NT2/D1 (cell line): ENCODE measurements around the gene MYRFL.

Source experiments
- DNase-seq: peaks from one replicate; pipeline ENCODE4 v3.0.0-alpha.2; 2011; ENCODE audit warnings: low read depth, low spot score
- H3K27me3 ChIP-seq: 2 replicates; pipeline ENCODE4 v1.6.0; 2011; ENCODE audit warnings: mild to moderate bottlenecking; ENCODE audit not compliant: insufficient read length, insufficient read depth
- H3K36me3 ChIP-seq: 2 replicates; pipeline ENCODE4 v1.6.1; 2011; ENCODE audit warnings: mild to moderate bottlenecking, low read length, mixed read lengths; ENCODE audit not compliant: insufficient read depth, insufficient read length
- H3K4me1 ChIP-seq: 2 replicates; pipeline ENCODE4 v1.5.1; 2011; ENCODE audit not compliant: insufficient read depth, insufficient read length
- H3K4me3 ChIP-seq: 2 replicates; pipeline ENCODE4 v1.5.1; 2011; ENCODE audit warnings: low read depth; ENCODE audit not compliant: insufficient read length
- H3K9ac ChIP-seq: 2 replicates; pipeline ENCODE4 v1.6.0; 2011; ENCODE audit warnings: low read depth; ENCODE audit not compliant: insufficient read length
- H3K9me3 ChIP-seq: 2 replicates; pipeline ENCODE4 v1.5.1; 2011; ENCODE audit warnings: mild to moderate bottlenecking, low read length; ENCODE audit not compliant: insufficient read depth
- SUZ12 ChIP-seq: IDR thresholded peaks from 2 replicates; pipeline ENCODE4 v1.6.1; 2011; ENCODE audit not compliant: insufficient read length, insufficient read depth; ENCODE audit errors: extremely low read depth
- YY1 ChIP-seq: IDR thresholded peaks from 2 replicates; pipeline ENCODE4 v1.6.1; 2011; ENCODE audit not compliant: insufficient read length, insufficient read depth
- ZNF274 ChIP-seq: IDR thresholded peaks from 2 replicates; pipeline ENCODE4 v1.6.1; 2011; ENCODE audit warnings: mild to moderate bottlenecking, low read depth, low read length

Gene MYRFL

GRCh38 chr12:69969011-69969410, 144.0 kb downstream of the MYRFL start:
- no peak overlapping the region for H3K4me3 ChIP-seq
- H3K36me3 ChIP-seq, result no peaks in the 10 kb centered on the region
- no peak for DNase-seq
- no peaks in the 10 kb centered on the region for H3K4me1 ChIP-seq
- H3K27me3 ChIP-seq, result no peaks in the 10 kb centered on the region
- TF ChIP-seq SUZ12 (no peak), ZNF274 (no peak), YY1 (no peak)
- H3K9ac ChIP-seq, result no peak overlapping the region
- H3K9me3 ChIP-seq, result no peaks in the 10 kb centered on the region

- H3K27me3 ChIP-seq, result no peaks in the 10 kb centered on the region
- no peak for DNase-seq
- no peak for TF ChIP-seq ZNF274
- TF ChIP-seq YY1, result no peak
- no peak for TF ChIP-seq SUZ12
Observed at GRCh38 chr12:69972136-69972535, 147.1 kb downstream of the MYRFL start.

DNA sequence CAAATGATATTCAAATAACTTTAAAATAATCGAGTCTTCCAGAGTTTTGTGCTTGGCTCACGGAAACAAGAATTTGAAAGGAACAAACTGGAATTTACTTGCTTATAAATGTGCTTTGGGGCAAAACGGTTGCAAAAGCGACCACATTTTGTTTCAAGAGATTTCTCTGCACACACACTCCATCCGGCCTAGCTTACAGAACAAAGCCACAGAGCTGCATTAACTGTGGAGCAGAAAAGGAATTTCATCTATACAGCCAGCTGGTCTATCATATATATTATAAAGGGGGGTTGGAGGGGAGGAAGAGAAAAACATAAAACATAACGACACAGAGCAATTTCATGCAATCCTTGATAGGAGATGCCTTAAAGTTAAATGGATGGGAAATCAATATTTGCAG, 153.0 kb downstream of the MYRFL start:
- no peak for DNase-seq
- Histone ChIP-seq H3K9me3 (no peaks in the 10 kb centered on the region), H3K9ac (no peak overlapping the region), H3K4me3 (no peak overlapping the region), H3K27me3 (no peaks in the 10 kb centered on the region), H3K4me1 (peaks cover 2% of the 10 kb centered on the region), H3K36me3 (no peaks in the 10 kb centered on the region)
- TF ChIP-seq ZNF274 (no peak), SUZ12 (no peak), YY1 (no peak)

More at GRCh38 chr12:69972136-69972535, 147.1 kb downstream of the MYRFL start:
- no peaks in the 10 kb centered on the region for H3K36me3 ChIP-seq
- H3K9ac ChIP-seq, result no peak overlapping the region
- H3K9me3 ChIP-seq, result no peaks in the 10 kb centered on the region
- H3K4me1 ChIP-seq, result no peaks in the 10 kb centered on the region
- no peak overlapping the region for H3K4me3 ChIP-seq

- no peak overlapping the region for H3K9ac ChIP-seq
- H3K36me3 ChIP-seq, result no peaks in the 10 kb centered on the region
- DNase-seq, result no peak
- H3K27me3 ChIP-seq, result no peaks in the 10 kb centered on the region
- H3K4me1 ChIP-seq, result peaks cover 2% of the 10 kb centered on the region
- no peaks in the 10 kb centered on the region for H3K9me3 ChIP-seq
- H3K4me3 ChIP-seq, result no peak overlapping the region
- no peak for TF ChIP-seq ZNF274
- no peak for TF ChIP-seq YY1
- TF ChIP-seq SUZ12, result no peak
Observed at GRCh38 chr12:69981881-69982475, 157.0 kb downstream of the MYRFL start.

- no peaks in the 10 kb centered on the region for H3K36me3 ChIP-seq
- no peak for DNase-seq
- H3K9ac ChIP-seq, result no peak overlapping the region
- no peaks in the 10 kb centered on the region for H3K27me3 ChIP-seq
- no peak overlapping the region for H3K4me3 ChIP-seq
- no peak for TF ChIP-seq SUZ12
- TF ChIP-seq ZNF274, result no peak
- no peak for TF ChIP-seq YY1
- H3K4me1 ChIP-seq, result no peaks in the 10 kb centered on the region
- no peaks in the 10 kb centered on the region for H3K9me3 ChIP-seq
Observed at GRCh38 chr12:69984241-69984640, 159.2 kb downstream of the MYRFL start.

DNA sequence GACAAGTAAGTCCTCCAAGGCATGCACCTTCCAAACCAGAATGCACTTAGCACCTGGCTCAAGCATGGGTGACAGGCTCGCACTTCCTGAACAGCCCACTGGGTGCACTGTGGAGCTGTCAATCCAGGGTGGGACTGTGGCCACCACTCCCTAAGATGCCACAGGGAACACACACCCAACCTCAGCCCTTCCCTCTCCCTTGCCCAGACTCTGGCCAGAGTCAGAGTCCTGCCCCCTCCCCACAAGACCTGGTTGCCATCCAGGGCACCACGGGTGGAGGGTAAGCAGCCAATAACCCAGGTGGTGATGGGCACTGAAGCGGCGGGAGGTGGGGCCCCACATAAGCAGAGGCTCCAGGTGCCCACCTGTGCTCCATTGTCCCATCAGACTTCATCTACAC, 160.6 kb downstream of the MYRFL start:
- Histone ChIP-seq H3K36me3 (no peaks in the 10 kb centered on the region), H3K27me3 (no peaks in the 10 kb centered on the region), H3K4me3 (no peak overlapping the region), H3K9me3 (no peaks in the 10 kb centered on the region), H3K9ac (no peak overlapping the region), H3K4me1 (no peaks in the 10 kb centered on the region)
- DNase-seq, result peak; percentile 36
- TF ChIP-seq SUZ12, result no peak
- no peak for TF ChIP-seq YY1
- TF ChIP-seq ZNF274, result no peak

DNA sequence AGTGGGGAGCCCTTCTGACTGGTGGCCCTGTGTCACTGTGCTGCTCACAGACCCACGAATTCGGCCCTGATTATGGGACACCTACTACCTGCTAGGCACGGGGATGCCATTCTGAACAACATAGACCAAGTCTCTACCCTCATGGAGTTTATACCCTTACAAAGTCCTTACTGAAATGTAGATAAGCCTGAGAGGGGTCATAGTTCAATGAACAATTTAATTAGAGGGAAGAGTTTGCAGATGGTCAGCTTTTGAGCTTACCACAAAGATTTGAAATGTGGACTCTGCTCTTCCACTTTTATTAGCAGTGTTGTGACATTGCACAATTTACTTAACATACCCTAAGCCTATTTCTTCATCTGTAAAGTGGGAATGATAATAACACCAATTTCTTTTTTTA, 161.1 kb downstream of the MYRFL start:
- no peak for TF ChIP-seq YY1
- TF ChIP-seq SUZ12, result no peak
- TF ChIP-seq ZNF274, result no peak
- DNase-seq, result no peak
- H3K9ac ChIP-seq, result no peak overlapping the region

DNA sequence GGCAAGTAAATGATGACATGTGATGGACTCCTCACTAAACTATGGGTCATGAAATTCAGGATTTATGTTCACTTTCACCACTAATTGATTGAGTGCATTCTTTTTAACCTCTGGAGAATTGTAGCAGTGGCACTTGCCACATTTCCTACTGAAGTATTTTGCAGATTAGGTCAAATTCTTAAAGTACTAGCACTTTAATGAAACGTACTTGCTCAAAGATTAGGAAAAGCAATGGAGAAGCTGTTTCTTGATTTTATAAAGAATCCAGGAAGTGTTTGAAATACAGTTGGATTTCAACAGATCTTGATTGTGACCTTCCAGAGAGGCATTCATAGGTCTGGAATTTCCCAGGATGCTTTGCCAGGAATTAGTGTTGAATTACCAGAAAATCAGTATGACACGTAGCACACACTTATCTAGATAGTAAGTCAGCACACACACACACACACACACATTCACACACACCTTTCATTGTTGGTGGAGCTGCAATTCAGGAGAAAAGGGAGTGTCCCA, 162.6 kb downstream of the MYRFL start:
- no peak for DNase-seq
- TF ChIP-seq SUZ12 (no peak), YY1 (no peak), ZNF274 (no peak)
- no peak overlapping the region for H3K4me3 ChIP-seq
- H3K27me3 ChIP-seq, result no peaks in the 10 kb centered on the region
- H3K9me3 ChIP-seq, result no peaks in the 10 kb centered on the region
- no peak overlapping the region for H3K9ac ChIP-seq
- H3K36me3 ChIP-seq, result no peaks in the 10 kb centered on the region
- H3K4me1 ChIP-seq, result no peaks in the 10 kb centered on the region

More for the DNA sequence above, 161.1 kb downstream of the MYRFL start:
- H3K36me3 ChIP-seq, result no peaks in the 10 kb centered on the region
- no peaks in the 10 kb centered on the region for H3K4me1 ChIP-seq
- no peak overlapping the region for H3K4me3 ChIP-seq
- no peaks in the 10 kb centered on the region for H3K27me3 ChIP-seq
- H3K9me3 ChIP-seq, result no peaks in the 10 kb centered on the region
